OCI-M2 (cell line): ENCODE measurements around the gene G6PD.
"Not testable (repeated sequence)": the region's sequence is repeated elsewhere in the genome, so short reads cannot be mapped to it uniquely, and the experiment has no call there.

Experiments
- DNase-seq: peaks from one replicate; lab custom pipeline; 2025; ENCODE audit not compliant: unreplicated experiment; lab: John Stamatoyannopoulos, UW

Gene G6PD

GRCh38 chrX:154546354-154547244 is at the start of gene G6PD:
TSS of gene G6PD (minus strand) at chrX:154546846. CDS start at chrX:154546155, 691 bp downstream.
- no peak for DNase-seq

GRCh38 chrX:154595559-154596249 is 49.1 kb upstream of the G6PD start:
- no peak for DNase-seq

- DNase-seq, result no peak
Measured at GRCh38 chrX:154594491-154594890, 47.8 kb upstream of the G6PD start.

GRCh38 chrX:154593201-154593600 is 46.6 kb upstream of the G6PD start:
- no peak for DNase-seq

GRCh38 chrX:154592505-154592904 is 45.9 kb upstream of the G6PD start:
- no peak for DNase-seq

GRCh38 chrX:154590415-154590814 is 43.8 kb upstream of the G6PD start:
- DNase-seq, result not testable (repeated sequence)

- DNase-seq, result not testable (repeated sequence)
Measured at GRCh38 chrX:154584585-154585183, 38.0 kb upstream of the G6PD start, which contains the start of gene CTAG1A. TSS of gene CTAG1A (plus strand) at chrX:154585133. CDS start at chrX:154585207, 74 bp downstream.

- not testable (repeated sequence) for DNase-seq
Measured at GRCh38 chrX:154582994-154583393, 36.3 kb upstream of the G6PD start.

GRCh38 chrX:154575076-154575475 is 28.4 kb upstream of the G6PD start:
- not testable (repeated sequence) for DNase-seq

- DNase-seq, result not testable (repeated sequence)
Measured at GRCh38 chrX:154573061-154573460, 26.4 kb upstream of the G6PD start.

- DNase-seq, result not testable (repeated sequence)
Measured at GRCh38 chrX:154570361-154570760, 23.7 kb upstream of the G6PD start.

- not testable (repeated sequence) for DNase-seq
Measured at GRCh38 chrX:154562295-154562694, 15.6 kb upstream of the G6PD start.

GRCh38 chrX:154560326-154560725 is 13.7 kb upstream of the G6PD start:
- not testable (repeated sequence) for DNase-seq

GRCh38 chrX:154558896-154559295 is 12.2 kb upstream of the G6PD start:
- not testable (repeated sequence) for DNase-seq

GRCh38 chrX:154558060-154558690 is 11.5 kb upstream of the G6PD start:
- DNase-seq, result not testable (repeated sequence)

GRCh38 chrX:154552112-154552806 is 5.6 kb upstream of the G6PD start:
- not testable (repeated sequence) for DNase-seq

- no peak for DNase-seq
Measured at GRCh38 chrX:154549766-154550165, 3.1 kb upstream of the G6PD start.

GRCh38 chrX:154548028-154548316 is 1.3 kb upstream of the G6PD start:
- no peak for DNase-seq

- no peak for DNase-seq
Measured at GRCh38 chrX:154547245-154548027, 790 bp upstream of the G6PD start, which contains the start of gene IKBKG. TSS of gene IKBKG (plus strand) at chrX:154547620. CDS start at chrX:154552003, 4,383 bp downstream.
